Duodenal mucosa (tissue), 2 donors: Measurements from ENCODE around the gene RNU1-3.
"Not testable (repeated sequence)": the region's sequence is repeated elsewhere in the genome, so short reads cannot be mapped to it uniquely, and the experiment has no call there.

ENCODE experiments used
- H3K27ac ChIP-seq: one replicate; pipeline ENCODE4 v1.7.0; 2013; ENCODE audit warnings: low read depth, low read length
- H3K27me3 ChIP-seq, 2 donors: one replicate each; pipeline ENCODE4 v1.7.0; 2013; ENCODE audit warnings: low read length in 2 of 2, control low read depth in 1 of 2; ENCODE audit not compliant: insufficient read depth in 2 of 2, control insufficient read depth in 1 of 2
- H3K36me3 ChIP-seq, 2 donors: one replicate each; pipeline ENCODE4 v1.7.0; 2013; ENCODE audit warnings: low read length in 2 of 2, control low read depth in 1 of 2; ENCODE audit not compliant: insufficient read depth in 2 of 2, control insufficient read depth in 1 of 2
- H3K4me1 ChIP-seq, 2 donors: one replicate each; pipeline ENCODE4 v1.7.0; 2013; ENCODE audit warnings: low read length in 2 of 2, control low read depth in 1 of 2; ENCODE audit not compliant: insufficient read depth in 2 of 2, control insufficient read depth in 1 of 2
- H3K4me3 ChIP-seq, 2 donors: one replicate each; pipeline ENCODE4 v1.7.0; 2013; ENCODE audit warnings: low read length in 2 of 2, low read depth in 1 of 2
- H3K9ac ChIP-seq, 2 donors: one replicate each; pipeline ENCODE4 v1.7.0; 2013; ENCODE audit warnings: low read length in 2 of 2, low read depth in 1 of 2
- H3K9me3 ChIP-seq, 2 donors: one replicate each; pipeline ENCODE4 v1.7.0; 2013; ENCODE audit warnings: low read length in 2 of 2, control low read depth in 1 of 2; ENCODE audit not compliant: control insufficient read depth in 1 of 2

RNU1-3 gene

DNA sequence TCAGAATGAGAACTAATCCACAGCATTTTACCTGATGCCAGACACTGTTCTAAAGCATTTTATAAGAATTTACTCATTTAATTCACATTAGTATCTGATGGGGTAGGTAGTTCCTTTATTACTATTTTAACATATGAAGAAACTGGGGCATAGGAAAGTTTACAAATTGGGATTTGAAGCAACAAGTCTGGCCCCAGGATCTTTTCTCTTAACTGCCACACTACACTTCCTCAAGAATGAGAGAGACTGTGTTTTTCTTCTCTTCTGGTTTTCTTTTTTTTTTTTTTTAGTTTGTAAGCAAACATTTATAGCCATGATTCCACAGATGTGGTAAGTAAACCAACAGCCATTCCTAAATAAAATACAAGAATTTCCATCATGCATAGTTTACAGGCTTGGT, 16.1 kb upstream of the RNU1-3 start:
- H3K27me3 ChIP-seq, H3K9me3 ChIP-seq, H3K4me1 ChIP-seq, H3K36me3 ChIP-seq, H3K9ac ChIP-seq, H3K27ac ChIP-seq, H3K4me3 ChIP-seq: not testable (repeated sequence)

DNA sequence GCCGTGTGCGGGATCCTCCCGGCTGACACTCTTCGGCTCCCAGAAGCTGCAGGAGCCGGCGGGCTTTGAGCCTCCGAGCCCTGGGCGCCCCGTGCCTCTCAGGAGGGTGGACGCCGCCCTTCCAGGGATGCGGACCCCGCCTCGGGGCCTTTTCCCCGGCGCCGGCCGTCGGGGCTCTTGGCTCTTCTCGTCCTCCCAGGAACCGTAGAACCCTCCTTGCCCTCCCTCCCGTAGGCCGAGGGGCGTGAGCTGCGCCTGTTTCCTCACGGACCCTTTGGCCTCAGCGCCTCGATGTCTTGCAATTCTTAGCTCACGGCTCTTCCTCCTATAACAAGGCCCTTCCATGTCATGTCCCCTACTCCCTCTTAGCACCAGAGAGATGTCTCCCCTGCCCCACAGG, 13.6 kb upstream of the RNU1-3 start:
- not testable (repeated sequence) for H3K27ac ChIP-seq, H3K4me3 ChIP-seq

DNA sequence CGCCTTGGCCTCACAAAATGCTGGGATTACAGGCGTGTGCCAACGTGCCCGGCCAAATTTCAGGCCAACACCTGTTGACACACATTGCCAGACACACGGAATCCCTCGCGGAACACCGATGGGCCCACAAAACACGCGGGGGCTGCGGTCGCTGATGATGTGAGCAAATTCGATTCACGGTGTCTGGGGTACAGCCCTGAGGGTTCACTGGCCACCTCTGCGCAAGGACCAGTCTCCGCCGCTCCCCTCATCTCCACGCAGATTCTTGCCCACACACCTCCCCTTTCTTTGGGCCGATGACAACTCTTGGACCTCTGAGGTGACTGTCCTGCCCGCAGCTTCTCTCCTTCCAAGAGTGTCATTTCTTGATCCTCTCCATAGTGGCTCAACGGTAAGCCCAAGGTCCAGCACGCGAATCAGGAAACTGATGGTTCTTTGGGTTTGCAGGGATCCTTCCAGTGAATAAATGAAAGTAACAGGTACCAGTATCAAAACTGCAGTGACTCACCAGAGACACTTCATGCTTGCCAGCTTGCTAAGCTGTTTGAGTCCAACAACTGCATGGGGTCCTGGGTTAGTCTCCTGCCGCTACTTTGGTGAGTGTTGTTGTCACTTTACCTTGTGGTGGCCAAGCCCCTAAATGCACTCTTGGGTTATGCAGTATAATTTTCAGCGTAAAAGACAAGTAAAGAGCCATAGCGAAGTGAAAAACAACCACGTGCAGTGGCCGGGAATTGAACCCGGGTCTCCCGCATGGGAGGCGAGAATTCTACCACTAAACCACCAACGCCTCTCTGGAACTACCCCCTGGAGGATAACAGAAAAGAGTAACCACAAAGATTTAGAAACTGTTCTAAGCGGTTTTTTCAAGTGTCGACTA, 11.0 kb upstream of the RNU1-3 start:
- H3K9ac ChIP-seq = no peak overlapping the region
- no peaks in the 10 kb centered on the region for H3K36me3 ChIP-seq
- H3K27ac ChIP-seq = no peak overlapping the region
- no peaks in the 10 kb centered on the region for H3K27me3 ChIP-seq
- H3K4me1 ChIP-seq = peaks cover 0 to 6% of the 10 kb centered on the region in 2 donors
- no peak overlapping the region for H3K4me3 ChIP-seq
- H3K9me3 ChIP-seq = no peaks in the 10 kb centered on the region

More for the DNA sequence above, 13.6 kb upstream of the RNU1-3 start:
- not testable (repeated sequence) for H3K9me3 ChIP-seq, H3K4me1 ChIP-seq, H3K9ac ChIP-seq, H3K27me3 ChIP-seq, H3K36me3 ChIP-seq

DNA sequence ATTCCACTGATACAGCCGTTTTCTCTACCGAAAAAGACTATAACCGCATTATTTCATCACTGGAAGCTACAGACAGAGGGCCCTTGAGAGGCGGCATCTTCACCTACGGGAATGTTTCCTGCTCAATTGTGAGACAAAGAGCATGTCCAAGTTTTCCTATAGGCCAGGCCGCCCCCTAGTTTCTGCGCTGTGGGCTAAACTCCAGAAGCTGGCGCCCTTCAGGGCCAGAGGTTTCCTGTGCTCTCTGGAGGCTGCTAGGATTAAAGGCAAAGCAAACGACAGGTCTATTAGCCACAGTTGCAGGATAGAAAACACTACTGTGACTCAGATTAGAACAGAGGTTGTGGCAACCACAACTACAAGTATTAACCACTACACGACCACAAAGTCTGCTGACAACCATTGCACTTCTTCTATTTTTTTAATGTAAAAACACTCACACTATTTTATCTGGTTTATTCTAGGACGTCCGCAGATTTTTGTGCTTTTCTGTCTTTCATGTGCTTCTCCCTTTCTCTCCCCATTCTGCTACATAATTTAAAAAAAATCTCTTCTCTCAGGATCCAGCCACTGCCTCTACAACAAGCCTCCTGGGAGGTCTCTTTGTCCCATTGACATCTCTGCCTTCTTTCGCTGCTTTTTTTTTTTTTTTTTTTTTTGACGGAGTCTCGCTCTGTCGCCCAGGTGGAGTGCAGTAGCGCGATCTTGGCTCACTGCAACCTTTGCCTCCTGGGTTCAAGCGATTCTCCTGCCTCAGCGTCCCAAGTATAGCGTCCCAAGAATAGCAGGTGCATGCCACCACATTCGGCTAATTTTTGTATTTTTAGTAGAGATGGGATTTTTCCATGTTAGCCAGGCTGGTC, 10.1 kb upstream of the RNU1-3 start:
- not testable (repeated sequence) for H3K9me3 ChIP-seq, H3K4me1 ChIP-seq, H3K36me3 ChIP-seq, H3K27ac ChIP-seq, H3K9ac ChIP-seq, H3K27me3 ChIP-seq, H3K4me3 ChIP-seq

DNA sequence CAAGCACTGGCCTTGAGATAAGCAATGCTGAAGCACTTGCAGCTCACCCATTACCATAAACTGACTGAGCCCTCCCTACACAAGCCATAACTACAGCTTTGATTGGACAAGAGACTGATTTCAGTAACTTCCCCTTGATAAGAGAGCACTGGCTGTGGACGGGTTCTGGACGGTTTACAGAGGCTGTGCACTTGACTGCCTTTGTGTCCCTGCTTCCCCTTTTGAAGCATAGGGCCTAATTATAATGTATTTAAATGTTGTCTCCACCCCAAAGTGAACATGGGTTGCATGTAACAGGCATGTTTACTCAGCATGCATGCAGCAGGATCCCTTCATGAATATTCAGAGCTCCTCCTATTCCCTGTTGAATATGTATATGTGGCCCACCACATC, 8.4 kb upstream of the RNU1-3 start:
- H3K9me3 ChIP-seq, H3K27me3 ChIP-seq, H3K4me3 ChIP-seq, H3K9ac ChIP-seq, H3K4me1 ChIP-seq, H3K36me3 ChIP-seq, H3K27ac ChIP-seq: not testable (repeated sequence)

DNA sequence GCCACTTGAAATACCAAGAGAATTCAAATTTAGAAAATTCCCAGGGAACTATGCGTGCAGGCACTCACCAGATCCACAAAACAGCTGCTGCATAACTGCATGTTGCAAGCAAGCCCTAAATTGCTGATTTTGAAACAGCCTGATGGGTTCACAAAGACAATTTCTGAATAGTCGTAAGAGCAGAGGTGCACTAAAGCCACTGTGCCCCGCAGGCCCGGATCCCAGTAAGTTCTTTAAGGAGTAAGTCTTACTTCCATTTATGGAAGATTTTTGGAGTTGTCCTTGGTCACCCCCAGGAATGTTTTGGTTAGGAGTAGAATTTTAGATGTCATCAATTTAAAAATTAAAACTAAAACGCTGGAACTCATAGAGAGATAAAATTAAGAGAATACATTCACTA, 7.2 kb upstream of the RNU1-3 start:
- H3K27me3 ChIP-seq, H3K27ac ChIP-seq, H3K9me3 ChIP-seq, H3K36me3 ChIP-seq, H3K4me1 ChIP-seq, H3K9ac ChIP-seq, H3K4me3 ChIP-seq: not testable (repeated sequence)

DNA sequence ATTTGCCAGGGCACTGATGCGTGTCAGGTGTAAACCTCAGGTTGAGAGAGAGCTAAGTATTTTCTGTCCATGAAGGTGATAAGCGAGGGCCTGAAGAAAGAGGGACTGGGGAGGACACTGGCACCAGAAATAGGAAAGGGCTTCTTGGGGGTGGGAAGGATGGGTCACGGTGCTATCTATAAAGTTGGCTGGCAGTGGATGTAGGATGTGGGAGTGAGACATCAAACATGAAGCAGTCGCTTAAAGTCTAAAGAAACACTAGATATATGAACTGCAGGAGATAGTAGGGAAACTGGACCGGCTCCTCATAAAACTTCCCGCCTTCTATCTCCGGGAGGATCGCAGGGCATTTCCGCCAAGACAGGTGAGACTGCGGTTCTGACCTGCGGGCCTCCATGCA, 912 bp downstream of the RNU1-3 start:
- H3K27me3 ChIP-seq, H3K36me3 ChIP-seq, H3K27ac ChIP-seq, H3K4me3 ChIP-seq, H3K9ac ChIP-seq, H3K4me1 ChIP-seq, H3K9me3 ChIP-seq: not testable (repeated sequence)

DNA sequence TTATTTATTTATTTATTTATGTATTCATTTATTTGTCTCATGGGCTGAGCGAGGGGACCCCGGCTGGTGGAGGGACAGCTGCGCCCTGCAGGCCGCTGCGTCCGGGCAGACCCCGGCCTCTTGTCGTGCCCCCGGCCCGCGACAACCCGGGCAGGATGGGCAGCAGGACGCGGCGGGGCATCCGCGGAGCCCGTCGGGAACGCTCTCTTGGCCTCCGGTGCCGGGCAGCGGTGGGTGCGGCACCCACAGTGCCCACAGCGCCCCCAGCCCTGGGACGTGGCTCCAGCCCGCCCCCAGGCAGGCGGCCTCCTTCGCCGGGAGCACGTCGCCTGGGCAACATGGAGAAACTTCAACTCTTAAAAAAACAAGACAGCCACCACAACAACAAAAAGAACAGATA, 8.5 kb downstream of the RNU1-3 start:
- not testable (repeated sequence) for H3K9me3 ChIP-seq, H3K27ac ChIP-seq, H3K9ac ChIP-seq, H3K36me3 ChIP-seq, H3K27me3 ChIP-seq, H3K4me3 ChIP-seq, H3K4me1 ChIP-seq

DNA sequence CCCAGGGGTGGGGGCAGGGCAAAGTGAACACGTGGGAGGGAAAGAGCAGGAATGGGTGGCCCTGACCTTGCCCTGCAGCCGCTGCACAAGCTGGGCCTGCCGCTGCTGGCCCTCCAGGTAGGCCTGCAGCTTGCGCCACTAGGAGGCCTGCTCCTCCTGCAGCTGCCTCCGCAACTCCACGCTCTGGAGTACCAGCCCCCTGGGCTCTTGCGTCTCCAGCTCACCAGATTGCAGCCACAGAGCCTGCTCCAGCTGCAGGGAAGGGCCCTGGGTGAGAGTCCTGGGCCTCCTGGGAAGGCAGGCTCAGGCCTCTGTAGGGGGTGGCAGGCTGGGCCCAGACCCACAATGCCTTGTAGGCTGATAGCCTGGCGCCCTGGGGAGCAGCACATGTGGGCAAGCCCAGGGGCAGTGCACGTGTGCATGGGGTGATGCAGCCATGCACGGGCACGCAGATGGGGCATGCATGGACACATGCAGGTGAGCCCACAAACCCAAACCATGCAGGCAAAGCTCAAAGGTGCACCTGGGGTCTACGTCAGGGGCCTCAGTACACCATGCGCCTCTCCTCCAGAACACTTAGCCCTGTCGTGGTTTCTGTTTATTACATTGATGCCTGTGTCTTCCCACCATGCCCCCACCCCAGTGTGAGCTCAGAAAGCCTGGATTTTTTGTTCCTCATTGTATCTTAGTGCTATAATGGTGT, 9.6 kb downstream of the RNU1-3 start:
- not testable (repeated sequence) for H3K36me3 ChIP-seq, H3K4me3 ChIP-seq, H3K27ac ChIP-seq, H3K9me3 ChIP-seq, H3K9ac ChIP-seq, H3K4me1 ChIP-seq, H3K27me3 ChIP-seq

DNA sequence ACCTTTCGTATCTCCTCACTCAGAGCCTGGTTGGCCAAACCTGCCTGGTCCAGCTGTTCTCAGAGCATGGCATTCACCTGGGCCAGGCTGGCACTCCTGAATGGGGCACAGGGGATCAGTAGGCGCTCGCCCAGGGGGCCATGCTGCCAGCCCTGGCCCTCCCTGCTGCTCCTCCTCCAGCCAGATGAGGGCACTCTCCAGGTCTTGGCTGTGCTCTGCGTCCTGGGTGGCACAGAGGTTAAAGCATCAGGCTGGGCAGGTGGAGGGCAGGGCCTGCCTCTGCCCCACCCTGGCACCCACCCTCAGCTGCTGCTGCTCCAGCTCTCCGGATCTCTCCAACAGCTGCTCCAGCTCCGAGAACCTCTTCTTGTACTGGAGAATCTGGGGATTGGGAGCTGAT, 10.2 kb downstream of the RNU1-3 start:
- H3K4me1 ChIP-seq, H3K36me3 ChIP-seq, H3K9me3 ChIP-seq, H3K27ac ChIP-seq, H3K27me3 ChIP-seq, H3K9ac ChIP-seq, H3K4me3 ChIP-seq: not testable (repeated sequence)
